OCI-LY7 (cell line): ENCODE results near the gene MVD.

Experiments
- EZH2phosphoT487 ChIP-seq: fragments of 200-600 bp; sonication (generic); IDR thresholded peaks from 2 replicates; pipeline ENCODE4 v1.6.1; 2018; ENCODE audit warnings: low read depth, borderline replicate concordance, mild to moderate bottlenecking, mixed run types, antibody characterized with exemption, low read length, moderate library complexity, mixed read lengths
- TF ChIP-seq, protein P1 (sequence below): fragments of 200-600 bp; sonication (generic); conservative IDR thresholded peaks from 2 replicates; pipeline ENCODE4 v1.5.1; 2014; ENCODE audit warnings: mild to moderate bottlenecking, antibody characterized with exemption, low read length, moderate library complexity, mixed read lengths

- TF ChIP-seq, protein P1, sequence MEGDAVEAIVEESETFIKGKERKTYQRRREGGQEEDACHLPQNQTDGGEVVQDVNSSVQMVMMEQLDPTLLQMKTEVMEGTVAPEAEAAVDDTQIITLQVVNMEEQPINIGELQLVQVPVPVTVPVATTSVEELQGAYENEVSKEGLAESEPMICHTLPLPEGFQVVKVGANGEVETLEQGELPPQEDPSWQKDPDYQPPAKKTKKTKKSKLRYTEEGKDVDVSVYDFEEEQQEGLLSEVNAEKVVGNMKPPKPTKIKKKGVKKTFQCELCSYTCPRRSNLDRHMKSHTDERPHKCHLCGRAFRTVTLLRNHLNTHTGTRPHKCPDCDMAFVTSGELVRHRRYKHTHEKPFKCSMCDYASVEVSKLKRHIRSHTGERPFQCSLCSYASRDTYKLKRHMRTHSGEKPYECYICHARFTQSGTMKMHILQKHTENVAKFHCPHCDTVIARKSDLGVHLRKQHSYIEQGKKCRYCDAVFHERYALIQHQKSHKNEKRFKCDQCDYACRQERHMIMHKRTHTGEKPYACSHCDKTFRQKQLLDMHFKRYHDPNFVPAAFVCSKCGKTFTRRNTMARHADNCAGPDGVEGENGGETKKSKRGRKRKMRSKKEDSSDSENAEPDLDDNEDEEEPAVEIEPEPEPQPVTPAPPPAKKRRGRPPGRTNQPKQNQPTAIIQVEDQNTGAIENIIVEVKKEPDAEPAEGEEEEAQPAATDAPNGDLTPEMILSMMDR = no peak
- TF ChIP-seq EZH2phosphoT487 = no peak
These were observed 8.4 kb downstream of the MVD start for GRCh38 chr16:88654363-88655052.
